GM12878 (cell line): Measurements from ENCODE around the gene DMWD. TPM values are rescaled to one million over a fixed set of nuclear protein-coding genes. Genes with fewer than 3 reads are reported as not detected.
A peak's percentile ranks its signal among the peaks of the same experiment; 100 is the strongest.

ENCODE experiments used
- ASH2L ChIP-seq: fragments of 300-600, 200-600 bp; sonication (generic); IDR thresholded peaks from 2 replicates; pipeline ENCODE4 v1.6.1; 2017; ENCODE audit warnings: low read depth, mild to moderate bottlenecking, borderline replicate concordance
- BACH1 ChIP-seq: fragments of 450-650 bp; IDR thresholded peaks from 2 replicates; pipeline ENCODE4 v1.6.1; 2017; ENCODE audit warnings: mild to moderate bottlenecking, borderline replicate concordance
- BMI1 ChIP-seq: fragments of 450-650 bp; IDR thresholded peaks from 2 replicates; pipeline ENCODE4 v1.6.1; 2016; ENCODE audit warnings: mild to moderate bottlenecking, moderate library complexity, borderline replicate concordance
- CBX3 ChIP-seq: fragments of 200-600 bp; sonication (generic); IDR thresholded peaks from 2 replicates; pipeline ENCODE4 v1.6.1; 2016; ENCODE audit warnings: low read depth, borderline replicate concordance
- E2F8 ChIP-seq: fragments of 450-650 bp; IDR thresholded peaks from 2 replicates; pipeline ENCODE4 v1.6.1; 2018; ENCODE audit warnings: mild to moderate bottlenecking, low read depth, moderate library complexity; ENCODE audit not compliant: partially characterized antibody
- IRF5 ChIP-seq: fragments of 450-650 bp; IDR thresholded peaks from 2 replicates; pipeline ENCODE4 v1.6.1; 2017; ENCODE audit warnings: borderline replicate concordance
- JUNB ChIP-seq: IDR thresholded peaks from 2 replicates; pipeline ENCODE4 v1.6.1; 2016; ENCODE audit warnings: antibody characterized with exemption, mild to moderate bottlenecking
- KAT2A ChIP-seq: conservative IDR thresholded peaks from 2 replicates; pipeline ENCODE4 v1.6.1; 2011; ENCODE audit warnings: low read depth, low read length; ENCODE audit not compliant: control insufficient read depth
- KDM1A ChIP-seq: fragments of 200-600 bp; sonication (generic); IDR thresholded peaks from 2 replicates; pipeline ENCODE4 v1.6.1; 2016; ENCODE audit warnings: borderline replicate concordance
- NRF1 ChIP-seq: conservative IDR thresholded peaks from 2 replicates; pipeline ENCODE4 v1.6.1; 2011; ENCODE audit warnings: mild to moderate bottlenecking, low read depth, low read length, improper control_type of control experiment
- POU2F2 ChIP-seq: IDR thresholded peaks from 3 replicates; pipeline ENCODE4 v1.6.1; 2011; ENCODE audit warnings: low read depth, mild to moderate bottlenecking, low read length, borderline replicate concordance
- SMC3 ChIP-seq: IDR thresholded peaks from 2 replicates; pipeline ENCODE4 v1.6.1; 2011; ENCODE audit warnings: low read length, improper control_type of control experiment, borderline replicate concordance
- SP1 ChIP-seq: IDR thresholded peaks from one replicate; pipeline ENCODE4 v1.6.1; 2011; ENCODE audit warnings: low read depth, low read length
- SRF ChIP-seq, 2 experiments: IDR thresholded peaks; 2 replicates each; pipeline ENCODE4 v1.6.1; 2011; ENCODE audit warnings: low read depth in 2 of 2, low read length in 2 of 2, mild to moderate bottlenecking in 1 of 2, moderate library complexity in 1 of 2
- TARDBP ChIP-seq: IDR thresholded peaks from 2 replicates; pipeline ENCODE4 v1.6.1; 2016; ENCODE audit warnings: borderline replicate concordance
- TBL1XR1 ChIP-seq: IDR thresholded peaks from 2 replicates; pipeline ENCODE4 v1.6.1; 2012; ENCODE audit warnings: low read depth, low read length, improper control_type of control experiment
- TCF3 ChIP-seq: IDR thresholded peaks from 2 replicates; pipeline ENCODE4 v1.6.1; 2012; ENCODE audit warnings: low read depth, mild to moderate bottlenecking, low read length, borderline replicate concordance; ENCODE audit not compliant: insufficient read depth
- WRNIP1 ChIP-seq: IDR thresholded peaks from 2 replicates; pipeline ENCODE4 v1.6.1; 2011; ENCODE audit warnings: low read depth, low read length, improper control_type of control experiment, borderline replicate concordance
- ZBTB33 ChIP-seq: fragments of 450-650 bp; IDR thresholded peaks from 2 replicates; pipeline ENCODE4 v1.6.1; 2017; ENCODE audit warnings: mild to moderate bottlenecking
- ZNF207 ChIP-seq: fragments of 450-650 bp; IDR thresholded peaks from 2 replicates; pipeline ENCODE4 v1.6.1; 2014; ENCODE audit warnings: antibody characterized with exemption, mild to moderate bottlenecking, borderline replicate concordance
- ZNF24 ChIP-seq: fragments of 450-650 bp; IDR thresholded peaks from 2 replicates; pipeline ENCODE4 v1.6.1; 2017; ENCODE audit warnings: antibody characterized with exemption, mild to moderate bottlenecking
- ZNF384 ChIP-seq: IDR thresholded peaks from 2 replicates; pipeline ENCODE4 v1.6.1; 2012; ENCODE audit warnings: low read depth, mild to moderate bottlenecking, low read length, improper control_type of control experiment, borderline replicate concordance
- ZNF622 ChIP-seq: fragments of 450-650 bp; IDR thresholded peaks from 2 replicates; pipeline ENCODE4 v1.6.1; 2017; ENCODE audit warnings: mild to moderate bottlenecking, inconsistent platforms
- ZZZ3 ChIP-seq: IDR thresholded peaks from 2 replicates; pipeline ENCODE4 v1.6.1; 2011; ENCODE audit warnings: low read depth; ENCODE audit not compliant: control insufficient read depth, insufficient read length
- polyA plus RNA-seq, 11 experiments: library from polyadenylated mRNA; depleted of rRNA in 4 of 11; unstranded in 6 of 11; stranded (reverse) in 5 of 11; fragments of >200 nt; fragmentation: Nextera tagmentation in 4 of 11; fragmentation: Illumina TruSeq in 1 of 11; extraction: Ambion mirVana in 4 of 11; extraction: Trizol in 1 of 11; gene quantifications; 1 replicate in 1 of 11; 2 replicates in 10 of 11; pipeline versions ENCODE4 v1.2.1 to v1.2.3, GENCODE V29; 2011 to 2016; ENCODE audit warnings: inconsistent platforms in 2 of 11, missing spikeins in 2 of 11, low read depth in 1 of 11
- total RNA-seq, 4 experiments: library from RNA; depleted of rRNA in 3 of 4; stranded (reverse); fragments of >200 nt in 3 of 4; fragmentation: Illumina TruSeq in 1 of 4; extraction: Trizol in 1 of 4; gene quantifications; 2 replicates each; pipeline versions ENCODE4 v1.2.1 to v1.2.3, GENCODE V29; 2013 to 2021

DMWD gene
- total and polyA plus RNA-seq, 10 of the 15 experiments (the other 5 are each of a cell fraction or from before 2014, with no cell fraction given), result 3.5 to 56.0 (median 11.6) TPM

GRCh38 chr19:45817010-45817724 lies 24.5 kb upstream of the DMWD start (continued):
- TF ChIP-seq POU2F2, result peak; percentile 57; the same call in 1 of the 3 replicates
- TF ChIP-seq BMI1, result no peak
- no peak for TF ChIP-seq ZNF24
- no peak for TF ChIP-seq ZNF207
- no peak for TF ChIP-seq CBX3
- no peak; the same call in 1 of the 2 replicates for TF ChIP-seq BACH1
- no peak for TF ChIP-seq ZNF622
- TF ChIP-seq ZBTB33, result no peak
- TF ChIP-seq TCF3, result no peak
- TF ChIP-seq IRF5, result no peak
- no peak for TF ChIP-seq JUNB
- no peak for TF ChIP-seq KDM1A
- no peak for TF ChIP-seq ZZZ3
- TF ChIP-seq NRF1, result no peak
- TF ChIP-seq ASH2L, result no peak
- TF ChIP-seq ZNF384, result peak; percentile 100
- TF ChIP-seq WRNIP1, result peak; percentile 75; the same call in 1 of the 2 replicates
- no peak for TF ChIP-seq KAT2A
- no peak; the same call in 1 of the 2 replicates for TF ChIP-seq TARDBP
- TF ChIP-seq SRF (IDR thresholded peaks at IDR 0.05; ENCODE audit: low read depth in 2 of 2, low read length in 2 of 2), result no peak
- TF ChIP-seq E2F8, result no peak
- TF ChIP-seq SMC3, result peak; percentile 85
- TF ChIP-seq TBL1XR1, result 0 out of 2 replicates have a peak, but pooled peaks have one; percentile 32
- peak; percentile 31 for TF ChIP-seq SP1
